Keratinocyte (primary cell): ENCODE results near the gene LUC7L3.

Experiments used
- EZH2 ChIP-seq: IDR thresholded peaks from one replicate; pipeline ENCODE4 v1.6.1; 2012; ENCODE audit warnings: inconsistent platforms, mild to moderate bottlenecking, low read length, moderate library complexity
- TF ChIP-seq, protein P1 (sequence below), 3 experiments: IDR thresholded peaks in 1 of 3; conservative IDR thresholded peaks in 1 of 3; optimal IDR thresholded peaks in 1 of 3; 2 replicates in 2 of 3; 3 replicates in 1 of 3; pipeline versions ENCODE3 to v1.5.1; 2011; ENCODE audit warnings: low read length in 3 of 3, mild to moderate bottlenecking in 3 of 3, moderate library complexity in 2 of 3, control low read depth in 1 of 3, inconsistent platforms in 1 of 3; ENCODE audit not compliant: insufficient read depth in 2 of 3; ENCODE audit errors: extremely low read depth in 1 of 3

DNA sequence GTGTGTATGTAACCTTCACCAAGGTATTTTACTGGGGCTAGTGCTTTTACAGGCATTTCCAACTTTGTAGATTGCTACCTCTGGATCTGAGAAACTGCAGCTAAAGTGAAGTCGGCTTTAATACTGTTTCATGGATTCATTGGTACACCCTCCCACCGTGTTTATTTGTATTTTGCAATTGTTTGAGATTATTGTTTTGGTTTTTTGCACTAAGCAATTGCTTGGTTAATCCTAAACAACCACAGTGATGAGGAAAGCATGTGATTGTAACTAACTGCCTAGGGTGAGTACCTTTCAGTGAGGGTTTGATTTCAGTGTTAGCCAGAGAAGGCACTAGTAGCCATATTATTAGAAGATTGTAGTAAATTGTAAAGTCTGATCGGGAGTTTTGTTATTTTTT is 3.3 kb downstream of the LUC7L3 start:
- TF ChIP-seq, protein P1, sequence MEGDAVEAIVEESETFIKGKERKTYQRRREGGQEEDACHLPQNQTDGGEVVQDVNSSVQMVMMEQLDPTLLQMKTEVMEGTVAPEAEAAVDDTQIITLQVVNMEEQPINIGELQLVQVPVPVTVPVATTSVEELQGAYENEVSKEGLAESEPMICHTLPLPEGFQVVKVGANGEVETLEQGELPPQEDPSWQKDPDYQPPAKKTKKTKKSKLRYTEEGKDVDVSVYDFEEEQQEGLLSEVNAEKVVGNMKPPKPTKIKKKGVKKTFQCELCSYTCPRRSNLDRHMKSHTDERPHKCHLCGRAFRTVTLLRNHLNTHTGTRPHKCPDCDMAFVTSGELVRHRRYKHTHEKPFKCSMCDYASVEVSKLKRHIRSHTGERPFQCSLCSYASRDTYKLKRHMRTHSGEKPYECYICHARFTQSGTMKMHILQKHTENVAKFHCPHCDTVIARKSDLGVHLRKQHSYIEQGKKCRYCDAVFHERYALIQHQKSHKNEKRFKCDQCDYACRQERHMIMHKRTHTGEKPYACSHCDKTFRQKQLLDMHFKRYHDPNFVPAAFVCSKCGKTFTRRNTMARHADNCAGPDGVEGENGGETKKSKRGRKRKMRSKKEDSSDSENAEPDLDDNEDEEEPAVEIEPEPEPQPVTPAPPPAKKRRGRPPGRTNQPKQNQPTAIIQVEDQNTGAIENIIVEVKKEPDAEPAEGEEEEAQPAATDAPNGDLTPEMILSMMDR (optimal IDR thresholded peaks at IDR 0.05 in 1 of 3, IDR thresholded peaks at IDR 0.05 in 1 of 3, conservative IDR thresholded peaks at IDR 0.05 in 1 of 3; ENCODE audit: extremely low read depth in 1 of 3, insufficient read depth in 2 of 3, low read length in 3 of 3): no peak
- TF ChIP-seq EZH2: no peak
